HG02763 (cell line): ENCODE results near the gene IGFBP2.

Experiments used
- ATAC-seq: cut with Tn5 transposase; IDR thresholded peaks from one replicate; pipeline ENCODE4 v1.9.1; 2021; ENCODE audit warnings: mild to moderate bottlenecking, moderate library complexity; ENCODE audit not compliant: unreplicated experiment

Gene IGFBP2

GRCh38 chr2:216680951-216681629 lies 47.9 kb downstream of the IGFBP2 start:
- no peak for ATAC-seq

DNA sequence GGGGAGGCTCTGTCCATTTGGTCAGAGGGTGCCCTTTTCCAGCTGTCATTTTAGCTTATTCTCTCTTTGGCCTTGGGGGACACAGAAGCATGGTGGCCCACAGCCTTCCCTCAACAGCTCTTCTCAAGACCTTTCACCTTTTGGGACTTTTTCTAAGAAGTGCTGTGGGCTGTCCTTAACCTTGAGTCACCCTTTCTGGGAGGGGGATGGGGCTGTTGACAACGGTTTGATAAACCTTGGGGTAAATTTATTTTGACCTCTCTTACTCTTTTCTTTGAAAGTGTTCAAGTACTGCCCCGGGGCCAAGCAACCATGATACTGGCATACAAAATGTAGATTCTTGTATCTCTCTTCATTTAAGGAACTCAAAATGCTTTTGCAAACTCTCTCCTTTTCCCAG lies 48.5 kb downstream of the IGFBP2 start:
- no peak for ATAC-seq

DNA sequence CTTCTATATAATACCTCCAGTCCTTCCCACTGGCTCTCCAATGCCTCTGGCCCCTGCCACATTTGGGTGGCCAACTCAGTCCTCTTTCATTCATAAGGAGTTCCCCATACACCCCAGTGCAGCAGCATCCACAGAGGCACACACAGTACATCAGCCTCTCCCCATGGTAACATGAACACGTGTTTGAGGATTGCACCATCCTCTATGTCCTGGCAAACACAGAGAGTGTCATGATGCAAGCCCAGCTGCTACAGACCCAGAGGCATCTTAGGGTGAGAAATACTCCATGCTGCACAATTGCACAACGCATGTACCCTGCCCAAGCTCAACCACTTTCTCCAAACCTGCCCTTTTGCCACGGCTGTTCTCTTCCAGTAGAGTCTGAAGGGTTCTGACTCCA lies 50.6 kb downstream of the IGFBP2 start:
- ATAC-seq = no peak

- ATAC-seq = no peak
These were observed 52.2 kb downstream of the IGFBP2 start for GRCh38 chr2:216685327-216685875.

DNA sequence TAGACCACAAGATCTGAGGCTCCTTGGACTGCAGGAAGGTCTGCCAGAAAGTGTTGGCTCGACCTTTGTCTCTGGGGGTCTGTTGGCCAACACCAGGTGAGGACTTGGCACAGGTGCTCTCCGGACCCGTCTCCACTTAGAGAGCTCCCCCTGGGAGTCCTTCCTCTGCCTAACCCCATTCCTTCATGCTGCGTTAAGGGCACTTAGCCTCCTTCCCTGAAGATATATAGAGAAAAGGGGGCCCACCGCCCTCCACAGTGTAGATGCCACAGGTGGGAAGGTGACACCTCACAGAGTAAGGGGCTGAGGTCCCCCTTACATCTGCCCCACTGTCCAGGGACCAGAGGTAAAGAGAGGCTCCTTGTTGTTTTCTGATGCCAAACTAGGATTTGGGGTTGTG lies 53.9 kb downstream of the IGFBP2 start:
- ATAC-seq = no peak

- no peak for ATAC-seq
These were observed 54.4 kb downstream of the IGFBP2 start for GRCh38 chr2:216687646-216688045.

DNA sequence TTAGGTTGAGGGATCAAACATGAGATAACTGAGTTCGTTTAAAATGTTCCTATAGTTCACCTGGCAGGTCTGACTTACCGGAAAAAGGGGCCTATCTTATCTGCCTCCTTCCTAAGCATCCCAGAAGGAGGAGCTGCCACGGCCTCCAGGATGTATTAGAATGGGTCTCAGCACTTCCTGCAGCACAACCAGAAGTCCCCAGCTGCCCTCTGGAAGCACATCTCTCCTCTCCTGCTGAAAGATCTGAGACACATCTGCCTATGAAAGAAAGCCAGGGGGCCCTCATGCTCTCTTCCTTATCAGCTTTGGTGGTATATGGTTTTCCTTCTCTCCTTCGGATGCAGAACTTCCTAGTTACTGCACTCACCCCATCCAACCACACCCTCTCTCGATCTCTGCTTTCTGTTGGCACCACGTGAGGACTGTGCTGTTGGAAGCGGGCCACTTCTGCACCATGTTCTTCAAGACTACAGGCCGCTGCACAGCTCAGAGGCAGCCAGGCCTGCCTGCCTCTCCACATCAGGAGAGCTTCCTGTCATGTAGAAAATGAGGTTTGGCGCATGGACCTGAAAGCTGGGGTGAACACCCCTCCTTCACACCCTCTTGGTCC lies 55.6 kb downstream of the IGFBP2 start:
- ATAC-seq = no peak

DNA sequence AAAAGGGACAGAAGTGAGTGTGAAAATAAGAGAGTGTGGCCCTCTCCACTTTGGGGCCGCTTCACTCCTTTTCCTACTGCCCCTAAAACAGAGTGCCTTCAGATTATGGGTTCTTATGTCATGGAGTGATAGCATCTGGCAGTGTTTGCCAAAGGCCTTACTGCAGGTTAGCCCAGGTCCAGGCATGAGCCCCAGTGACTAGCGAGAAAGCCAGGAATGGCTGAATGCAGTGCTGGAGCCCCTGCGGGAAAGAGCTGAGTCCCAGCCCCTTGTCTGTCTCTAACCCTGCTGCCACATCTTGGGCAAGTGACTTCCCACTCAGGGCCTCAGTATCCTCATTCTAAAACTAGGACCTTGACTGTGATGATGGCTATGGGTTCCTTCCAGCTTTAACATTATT lies 56.2 kb downstream of the IGFBP2 start:
- no peak for ATAC-seq

GRCh38 chr2:216690456-216690852 lies 57.2 kb downstream of the IGFBP2 start:
- no peak for ATAC-seq

GRCh38 chr2:216690853-216691741 lies 57.9 kb downstream of the IGFBP2 start:
- no peak for ATAC-seq

DNA sequence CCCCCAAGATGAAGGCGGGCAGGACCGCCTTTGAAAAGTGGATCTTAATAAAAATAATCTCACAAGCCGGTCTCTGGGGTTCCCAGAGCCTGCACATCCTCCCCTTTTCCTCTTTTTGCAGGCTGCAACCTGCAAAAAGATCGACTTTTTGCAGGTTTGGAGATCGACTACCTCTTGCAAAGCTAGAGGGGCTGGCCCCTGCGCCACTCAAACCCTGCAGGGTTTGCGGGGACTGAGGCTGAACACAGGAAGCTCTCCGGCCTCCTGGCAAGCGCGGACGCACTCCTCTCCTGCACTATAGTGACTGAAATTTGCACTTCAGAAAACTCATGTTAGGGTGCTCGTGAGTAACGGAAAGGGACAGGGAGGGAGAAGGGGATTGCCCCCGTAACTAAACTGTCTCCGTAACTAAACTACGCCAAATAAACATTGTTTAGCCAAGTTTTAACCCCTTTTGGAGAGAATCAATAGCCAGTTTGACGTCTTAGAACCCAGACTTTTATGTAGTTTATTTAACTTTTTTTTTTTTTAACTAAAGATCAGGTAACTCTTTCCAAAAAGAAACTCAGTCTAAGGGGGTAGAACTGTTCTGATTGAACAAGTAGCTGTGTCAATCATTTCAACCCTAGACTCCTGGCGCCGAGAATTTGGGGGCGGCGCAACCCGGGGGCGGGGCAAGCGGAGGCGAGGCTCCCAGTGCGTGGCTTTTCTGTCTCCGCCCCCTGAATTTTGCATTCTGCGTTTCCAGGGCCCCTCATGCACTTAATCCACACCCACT lies 59.6 kb downstream of the IGFBP2 start:
- no peak for ATAC-seq

GRCh38 chr2:216693414-216694080 lies 60.3 kb downstream of the IGFBP2 start:
- ATAC-seq = no peak

DNA sequence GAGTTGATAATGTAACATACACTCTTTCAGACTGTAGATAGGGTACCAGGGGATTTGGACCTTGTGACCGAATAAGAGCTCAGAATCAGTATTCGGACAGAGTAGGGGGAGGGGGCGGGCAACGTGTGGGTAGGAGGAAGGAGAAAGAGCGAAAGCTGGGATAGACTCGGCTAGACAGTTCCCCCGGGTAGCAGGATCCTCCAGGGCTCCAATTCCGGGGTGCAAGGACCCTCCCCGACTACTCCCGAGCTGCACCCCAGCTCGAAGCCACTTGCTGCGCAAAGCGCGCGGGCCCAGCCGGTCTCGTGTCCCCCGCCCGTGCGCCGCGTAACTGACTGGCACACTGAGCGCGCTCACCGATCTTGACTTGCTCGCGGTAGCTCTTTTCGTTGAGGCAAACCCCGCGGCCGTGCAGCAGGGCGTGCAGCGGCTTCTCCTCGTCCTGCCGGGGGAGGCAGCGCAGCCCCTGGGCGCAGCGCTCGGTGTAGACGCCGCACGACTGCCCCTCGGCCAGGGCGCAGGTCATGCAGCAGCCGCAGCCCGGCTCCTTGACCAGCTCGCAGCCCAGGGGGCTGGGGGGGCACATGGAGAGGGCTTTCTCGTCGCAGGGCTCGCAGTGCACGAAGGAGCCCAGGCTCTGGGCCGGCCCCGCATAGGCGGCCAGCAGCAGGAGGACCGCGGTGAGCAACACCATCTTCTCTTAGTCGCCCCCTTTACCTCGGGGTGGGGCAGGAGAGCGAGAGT lies 61.0 kb downstream of the IGFBP2 start:
- ATAC-seq = no peak

GRCh38 chr2:216694826-216695217 lies 61.6 kb downstream of the IGFBP2 start:
- no peak for ATAC-seq

DNA sequence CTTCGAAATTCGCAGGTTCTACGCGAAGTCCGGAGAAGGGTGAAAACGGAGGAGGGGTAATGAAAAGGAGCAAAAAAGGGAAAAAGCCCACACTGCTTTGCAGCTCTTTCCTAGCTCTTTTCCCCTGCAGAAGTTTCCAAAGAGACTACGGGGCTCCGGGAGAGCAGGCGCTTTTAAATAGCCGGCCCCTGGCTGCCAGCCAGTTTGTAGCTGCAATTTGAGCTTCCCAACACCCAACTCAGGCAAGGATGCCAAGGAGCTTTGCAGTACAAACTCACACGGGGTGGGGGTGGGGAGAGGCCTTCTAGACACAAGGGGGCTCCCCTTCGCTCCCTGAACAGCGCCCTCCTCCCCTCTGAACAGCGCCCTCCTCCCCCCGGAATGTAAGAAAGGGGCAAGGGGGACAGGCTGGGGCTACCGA lies 62.2 kb downstream of the IGFBP2 start, which contains the start of gene IGFBP5:
TSS of gene IGFBP5 (minus strand) at position 149 of the 421 bp plus-strand sequence. CDS start 774 bp downstream, outside the sequence.
- ATAC-seq = no peak

DNA sequence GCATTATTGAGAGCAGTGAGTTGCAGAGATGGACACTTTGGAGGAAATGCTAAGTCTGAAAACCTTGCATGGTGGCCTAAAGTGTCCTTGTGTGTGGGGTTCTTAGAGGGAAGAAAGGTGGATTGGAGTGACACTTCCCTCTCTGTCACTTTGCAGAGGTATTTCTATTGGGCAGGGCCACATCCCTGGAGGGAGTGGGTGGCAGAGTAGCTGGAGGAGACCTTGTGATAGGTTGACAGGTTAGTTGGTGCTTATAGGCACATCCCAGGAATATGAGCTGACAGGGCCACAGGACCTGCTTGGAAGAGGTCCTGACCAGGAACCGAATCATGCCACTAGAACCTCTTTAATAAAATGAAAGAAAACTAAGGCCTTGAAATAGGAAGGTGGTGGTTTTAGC lies 63.1 kb downstream of the IGFBP2 start:
- no peak for ATAC-seq

GRCh38 chr2:216696751-216697560 lies 63.7 kb downstream of the IGFBP2 start:
- no peak for ATAC-seq

DNA sequence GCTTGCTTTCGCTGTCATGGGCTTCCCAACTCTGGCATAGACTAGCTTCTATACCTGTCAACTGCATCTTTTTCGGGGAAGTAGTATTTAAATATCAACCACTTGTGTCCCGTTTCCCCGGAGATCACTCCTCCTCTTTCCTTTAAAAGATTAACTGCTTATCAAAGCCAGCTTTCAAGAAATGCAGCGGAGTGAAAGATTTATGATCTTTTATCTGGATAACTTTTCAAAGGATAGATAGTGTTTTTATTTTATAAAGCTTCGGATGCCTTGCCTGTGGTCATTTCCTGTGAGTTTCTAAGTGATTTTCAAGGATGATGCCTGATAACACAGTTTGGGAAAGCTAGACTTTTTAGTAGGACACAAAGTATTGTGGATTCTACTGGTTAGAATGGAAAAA lies 65.1 kb downstream of the IGFBP2 start:
- no peak for ATAC-seq

- ATAC-seq = no peak
These were observed 65.7 kb downstream of the IGFBP2 start for GRCh38 chr2:216698895-216699294.
